Peyer's patch (tissue), 4 donors: ENCODE measurements around the gene HOXC4. TPM values are rescaled to one million over a fixed set of nuclear protein-coding genes. Genes with fewer than 3 reads are reported as not detected.
"Not testable (repeated sequence)": the region's sequence is repeated elsewhere in the genome, so short reads cannot be mapped to it uniquely, and the experiment has no call there.

Experiments
- DNase-seq, 3 donors: peaks; one replicate each; pipeline ENCODE4 v3.0.0-alpha.2; 2017 to 2019
- H3K27ac ChIP-seq, 4 donors: fragments of 200-600 bp; sonication (generic); one replicate each; pipeline ENCODE4 v1.5.1; 2016 to 2019
- H3K27me3 ChIP-seq, 2 donors: fragments of 200-600 bp; sonication (generic); one replicate each; pipeline ENCODE4 v1.5.1; 2019
- H3K36me3 ChIP-seq, 3 donors: fragments of 200-600 bp; sonication (generic); one replicate each; pipeline ENCODE4 v1.5.1; 2016 to 2019
- H3K4me1 ChIP-seq, 4 donors: fragments of 200-600 bp; sonication (generic); one replicate each; pipeline ENCODE4 v1.5.1; 2016 to 2019
- H3K4me3 ChIP-seq, 4 donors: fragments of 200-600 bp; sonication (generic); 1 replicate in 3 of 4; 2 replicates in 1 of 4; pipeline ENCODE4 v1.5.1; 2016 to 2019; ENCODE audit warnings: mild to moderate bottlenecking in 1 of 4
- H3K9me3 ChIP-seq, 4 donors: fragments of 200-600 bp; sonication (generic); one replicate each; pipeline ENCODE4 v1.5.1; 2016 to 2019; ENCODE audit warnings: mild to moderate bottlenecking in 1 of 4
- POLR2A ChIP-seq, 2 donors: fragments of 450-650 bp; IDR thresholded peaks; one replicate each; pipeline ENCODE4 v1.5.1; 2017; ENCODE audit warnings: antibody characterized with exemption in 2 of 2, mild to moderate bottlenecking in 2 of 2, moderate library complexity in 2 of 2
- total RNA-seq, 4 donors: library from RNA; depleted of rRNA; stranded (reverse); fragments of >200 nt; gene quantifications; one replicate each; pipeline ENCODE4 v1.1.0, GENCODE V29; 2016
- TF ChIP-seq, protein P1 (sequence below), 6 experiments: fragments of 450-650 bp in 4 of 6; fragments of 200-600 bp in 2 of 6; sonication (generic) in 1 of 6; IDR thresholded peaks; one replicate each; pipeline ENCODE4 v1.5.1; 2017 to 2019; ENCODE audit warnings: antibody characterized with exemption in 6 of 6, mild to moderate bottlenecking in 3 of 6, moderate library complexity in 1 of 6

HOXC4 gene
- total RNA-seq, 4 donors from 2014 or later: 1.1 to 8.3 (median 1.8) TPM

- peak in 1 of 3 donors; percentile 23 for DNase-seq
- not testable (repeated sequence) for H3K27me3 ChIP-seq, H3K4me1 ChIP-seq, H3K9me3 ChIP-seq, H3K36me3 ChIP-seq
- H3K4me3 ChIP-seq: peak overlapping the region; percentile 29 to 51 (median 40)
- peak overlapping the region; percentile 82 to 92 (median 82) for H3K27ac ChIP-seq
Measured at GRCh38 chr12:54081581-54082396, 28.2 kb downstream of the HOXC4 start.

- H3K9me3 ChIP-seq: no peaks in the 10 kb centered on the region
- peak; percentile 57 to 71 (median 58) for DNase-seq
- H3K4me1 ChIP-seq: peaks cover 0 to 5% (median 0%) of the 10 kb centered on the region in 4 donors
- peak overlapping the region; percentile 25 to 51 (median 33) for H3K4me3 ChIP-seq
- no peaks in the 10 kb centered on the region for H3K27me3 ChIP-seq
- H3K36me3 ChIP-seq: no peaks in the 10 kb centered on the region
- no peak for TF ChIP-seq POLR2A (IDR thresholded peaks at IDR 0.05)
- TF ChIP-seq, protein P1, sequence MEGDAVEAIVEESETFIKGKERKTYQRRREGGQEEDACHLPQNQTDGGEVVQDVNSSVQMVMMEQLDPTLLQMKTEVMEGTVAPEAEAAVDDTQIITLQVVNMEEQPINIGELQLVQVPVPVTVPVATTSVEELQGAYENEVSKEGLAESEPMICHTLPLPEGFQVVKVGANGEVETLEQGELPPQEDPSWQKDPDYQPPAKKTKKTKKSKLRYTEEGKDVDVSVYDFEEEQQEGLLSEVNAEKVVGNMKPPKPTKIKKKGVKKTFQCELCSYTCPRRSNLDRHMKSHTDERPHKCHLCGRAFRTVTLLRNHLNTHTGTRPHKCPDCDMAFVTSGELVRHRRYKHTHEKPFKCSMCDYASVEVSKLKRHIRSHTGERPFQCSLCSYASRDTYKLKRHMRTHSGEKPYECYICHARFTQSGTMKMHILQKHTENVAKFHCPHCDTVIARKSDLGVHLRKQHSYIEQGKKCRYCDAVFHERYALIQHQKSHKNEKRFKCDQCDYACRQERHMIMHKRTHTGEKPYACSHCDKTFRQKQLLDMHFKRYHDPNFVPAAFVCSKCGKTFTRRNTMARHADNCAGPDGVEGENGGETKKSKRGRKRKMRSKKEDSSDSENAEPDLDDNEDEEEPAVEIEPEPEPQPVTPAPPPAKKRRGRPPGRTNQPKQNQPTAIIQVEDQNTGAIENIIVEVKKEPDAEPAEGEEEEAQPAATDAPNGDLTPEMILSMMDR (IDR thresholded peaks at IDR 0.05): no peak
- peak overlapping the region; percentile 82 to 92 (median 82) for H3K27ac ChIP-seq
Measured at GRCh38 chr12:54082397-54082892, 28.8 kb downstream of the HOXC4 start.

DNA sequence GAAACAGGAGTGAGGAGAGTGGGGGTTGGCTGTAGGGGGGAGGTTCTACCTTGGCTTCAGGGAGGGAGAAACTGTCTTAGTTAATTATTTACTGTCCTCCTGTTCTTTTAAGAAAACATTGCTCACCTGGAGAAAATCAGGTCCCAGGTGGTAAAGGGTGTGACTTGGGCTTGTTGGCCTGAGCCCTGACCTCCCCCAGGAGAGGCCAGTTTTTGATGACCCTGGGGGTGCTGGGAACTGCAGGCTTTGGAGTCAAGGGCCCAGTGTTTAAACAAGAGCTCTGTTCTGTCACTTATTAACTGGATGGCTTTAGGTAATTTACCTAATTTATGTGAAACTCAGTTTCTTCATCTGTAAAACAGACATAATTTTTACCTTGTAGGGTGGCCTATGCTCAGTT is 34.4 kb downstream of the HOXC4 start:
- H3K4me3 ChIP-seq, H3K36me3 ChIP-seq, H3K9me3 ChIP-seq, H3K4me1 ChIP-seq, DNase-seq, H3K27me3 ChIP-seq, H3K27ac ChIP-seq: not testable (repeated sequence)

DNA sequence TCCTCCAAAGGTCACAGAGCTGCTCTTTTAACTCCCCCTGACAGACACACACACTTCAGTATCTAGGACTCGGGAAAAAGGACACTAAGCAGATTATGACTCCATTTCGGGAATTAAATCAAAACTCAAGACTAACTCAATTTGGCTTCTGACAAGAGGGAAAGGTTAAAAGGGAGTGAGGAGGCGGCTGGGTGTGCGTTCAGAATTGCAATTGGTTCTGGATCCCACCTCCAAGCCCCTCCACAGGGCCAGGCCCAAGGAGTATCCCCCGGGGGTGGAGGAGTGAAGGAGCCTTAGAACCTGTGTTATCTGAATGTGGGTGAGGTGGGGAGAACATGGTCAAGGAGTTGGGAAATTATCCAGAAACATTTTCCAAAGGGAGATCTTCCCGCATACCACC is 35.8 kb downstream of the HOXC4 start:
- H3K36me3 ChIP-seq: not testable (repeated sequence)

GRCh38 chr12:54090312-54090711 is 36.7 kb downstream of the HOXC4 start:
- peak overlapping the region in 2 of 4 donors; percentile 27 to 39 for H3K4me3 ChIP-seq

More for the DNA sequence above, 35.8 kb downstream of the HOXC4 start:
- H3K27me3 ChIP-seq, DNase-seq, H3K9me3 ChIP-seq, H3K27ac ChIP-seq, H3K4me3 ChIP-seq, H3K4me1 ChIP-seq: not testable (repeated sequence)

GRCh38 chr12:54092943-54093342 is 39.3 kb downstream of the HOXC4 start:
- H3K27ac ChIP-seq: not testable (repeated sequence)

More at GRCh38 chr12:54090312-54090711, 36.7 kb downstream of the HOXC4 start:
- not testable (repeated sequence) for H3K27me3 ChIP-seq, H3K9me3 ChIP-seq, DNase-seq, H3K27ac ChIP-seq, H3K4me1 ChIP-seq, H3K36me3 ChIP-seq

DNA sequence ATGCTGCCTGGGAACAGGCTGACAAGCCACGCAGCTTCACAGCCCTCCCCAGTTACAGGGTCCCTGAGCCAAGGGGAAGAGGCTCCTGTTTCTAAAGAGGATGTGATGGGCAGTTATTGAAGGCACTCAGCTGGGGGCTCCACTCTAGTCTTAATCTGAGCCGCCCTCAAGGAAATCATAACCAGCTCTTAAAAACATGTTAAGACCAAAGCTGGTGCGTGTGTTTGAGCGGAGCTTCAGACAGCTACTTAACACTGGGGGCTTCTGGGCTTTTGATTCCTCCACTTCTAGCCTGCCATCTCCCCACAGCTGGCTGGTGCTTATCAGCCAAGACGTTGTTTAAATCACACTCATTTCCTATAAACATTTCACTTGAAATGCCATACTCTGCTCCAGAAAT is 42.3 kb downstream of the HOXC4 start:
- H3K4me1 ChIP-seq, H3K9me3 ChIP-seq, DNase-seq, H3K27ac ChIP-seq, H3K27me3 ChIP-seq, H3K36me3 ChIP-seq, H3K4me3 ChIP-seq: not testable (repeated sequence)

More at GRCh38 chr12:54092943-54093342, 39.3 kb downstream of the HOXC4 start:
- H3K36me3 ChIP-seq, H3K27me3 ChIP-seq, H3K9me3 ChIP-seq, DNase-seq, H3K4me3 ChIP-seq, H3K4me1 ChIP-seq: not testable (repeated sequence)

DNA sequence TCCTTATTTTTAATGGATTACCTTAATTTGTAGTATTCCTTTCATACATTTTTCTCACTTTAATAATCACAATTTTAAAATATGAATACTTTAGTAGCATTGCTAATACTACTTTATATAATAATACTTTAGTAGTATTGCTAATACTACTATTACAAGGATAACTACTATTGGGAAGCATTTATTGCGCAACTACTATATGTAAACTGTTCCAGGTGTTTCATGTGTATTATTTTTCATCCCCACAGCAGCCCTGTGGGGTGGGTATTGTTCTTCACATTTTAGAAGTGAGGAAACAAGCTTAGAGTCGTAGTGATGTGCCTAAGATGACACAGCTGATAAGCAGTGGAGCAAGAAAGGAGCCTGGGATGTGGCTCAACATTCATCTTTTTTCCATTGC is 45.0 kb downstream of the HOXC4 start:
- not testable (repeated sequence) for H3K36me3 ChIP-seq, H3K27me3 ChIP-seq, H3K4me1 ChIP-seq, H3K4me3 ChIP-seq, H3K27ac ChIP-seq, DNase-seq, H3K9me3 ChIP-seq

- not testable (repeated sequence) for H3K27ac ChIP-seq, H3K4me1 ChIP-seq, H3K9me3 ChIP-seq, H3K4me3 ChIP-seq, DNase-seq, H3K27me3 ChIP-seq, H3K36me3 ChIP-seq
Measured at GRCh38 chr12:54100588-54100987, 47.0 kb downstream of the HOXC4 start.

GRCh38 chr12:54102223-54102622 is 48.6 kb downstream of the HOXC4 start:
- H3K4me1 ChIP-seq, H3K36me3 ChIP-seq, H3K4me3 ChIP-seq, H3K27ac ChIP-seq, DNase-seq, H3K27me3 ChIP-seq, H3K9me3 ChIP-seq: not testable (repeated sequence)

- H3K4me1 ChIP-seq, H3K27me3 ChIP-seq, H3K4me3 ChIP-seq, H3K36me3 ChIP-seq, H3K27ac ChIP-seq, H3K9me3 ChIP-seq, DNase-seq: not testable (repeated sequence)
Measured at GRCh38 chr12:54103827-54104226, 50.2 kb downstream of the HOXC4 start.
